ENCODE results near the gene SOX15.

DNA sequence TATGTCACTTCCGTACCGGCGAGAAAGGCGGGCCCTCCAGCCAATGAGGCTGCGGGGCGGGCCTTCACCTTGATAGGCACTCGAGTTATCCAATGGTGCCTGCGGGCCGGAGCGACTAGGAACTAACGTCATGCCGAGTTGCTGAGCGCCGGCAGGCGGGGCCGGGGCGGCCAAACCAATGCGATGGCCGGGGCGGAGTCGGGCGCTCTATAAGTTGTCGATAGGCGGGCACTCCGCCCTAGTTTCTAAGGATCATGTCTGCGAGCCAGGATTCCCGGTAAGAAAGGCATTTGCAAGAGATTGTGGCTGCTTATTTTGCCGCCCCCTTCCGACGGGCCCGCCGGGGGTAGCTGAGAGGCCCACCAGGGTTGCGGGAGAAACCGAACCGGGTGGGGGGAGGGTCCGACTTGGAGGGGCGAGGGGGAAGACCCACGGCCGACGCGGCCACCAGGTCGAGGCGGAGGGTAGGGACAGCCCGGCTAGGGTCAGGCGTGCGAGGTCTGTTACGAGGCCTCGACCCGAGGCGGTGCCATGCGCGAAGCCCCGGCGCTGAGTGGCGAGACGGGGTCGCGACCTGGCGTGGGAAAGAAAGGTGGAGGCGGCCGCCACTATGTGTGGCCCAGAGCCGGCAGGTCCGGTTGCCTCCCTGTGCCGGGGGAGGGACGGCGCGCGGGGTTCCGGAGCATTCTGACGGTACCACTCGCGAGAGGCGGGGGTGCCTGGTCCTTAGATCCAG, 17.1 kb downstream of the SOX15 start:
- TF ChIP-seq POLR2AphosphoS5 (IDR thresholded peaks at IDR 0.05; ENCODE audit: low read depth, low read length), result peak; percentile 99
- peak; percentile 91 for TF ChIP-seq SIN3A (IDR thresholded peaks at IDR 0.05; ENCODE audit: borderline replicate concordance, insufficient read depth, low read length)

All from PFSK-1 (cell line).